ENCODE measurements around the gene TSC2. TPM values are rescaled to one million over a fixed set of nuclear protein-coding genes. Genes with fewer than 3 reads are reported as not detected.

Gene TSC2
- total and polyA plus RNA-seq, 9 of the 15 experiments (the other 6 are each of a cell fraction or from before 2014, with no cell fraction given) = 1.3 to 68.1 (median 16.6) TPM

- Histone ChIP-seq H3K27ac (ENCODE audit: extremely low read depth, low read depth, low read length) (no peak overlapping the region), H2AFZ (ENCODE audit: low read depth, low read length) (no peak overlapping the region), H3K4me2 (ENCODE audit: insufficient read depth, low read length) (no peak overlapping the region), H3K9me1 (ENCODE audit: control insufficient read depth, insufficient read depth, low read length) (no peaks in the 10 kb centered on the region), H3K27me3 (ENCODE audit: control insufficient read depth in 2 of 2, insufficient read depth in 2 of 2, low read length in 2 of 2) (no peaks in the 10 kb centered on the region), H3K4me1 (replicated peaks in 1 of 2; ENCODE audit: control insufficient read depth in 2 of 2, insufficient read depth in 2 of 2, low read length in 2 of 2) (peaks cover 5 to 91% of the 10 kb centered on the region in 2 experiments; a peak in 3 of 5 replicates), H3K36me3 (ENCODE audit: control insufficient read depth, insufficient read depth, low read length) (peaks cover 29% of the 10 kb centered on the region; the same call in 1 of the 3 replicates), H3K4me3 (no peak overlapping the region), H3K79me2 (ENCODE audit: control insufficient read depth, insufficient read depth, low read length) (no peaks in the 10 kb centered on the region), H4K20me1 (replicated peaks; ENCODE audit: control insufficient read depth, insufficient read depth, low read length) (no peaks in the 10 kb centered on the region), H3K9me3 (replicated peaks; ENCODE audit: control insufficient read depth, insufficient read depth, low read depth, low read length) (no peaks in the 10 kb centered on the region), H3K9ac (ENCODE audit: insufficient read depth in 1 of 2, low read depth in 2 of 2, low read length in 2 of 2) (peak overlapping the region in 1 of 2 experiments; percentile 48; a peak in 1 of 4 replicates)
- no peak for TF ChIP-seq STAG1 (CRISPR knock-in tag; IDR thresholded peaks at IDR 0.05; ENCODE audit: borderline replicate concordance)
- TF ChIP-seq ATF1 (CRISPR knock-in tag; IDR thresholded peaks at IDR 0.05) = no peak
- no peak for TF ChIP-seq ATF1 (tag; IDR thresholded peaks at IDR 0.05)
- TF ChIP-seq ATF2 (CRISPR knock-in tag; IDR thresholded peaks at IDR 0.05) = no peak
- peak; percentile 40 for TF ChIP-seq POLR2G (IDR thresholded peaks at IDR 0.05; ENCODE audit: low read depth, low read length)
- no peak for TF ChIP-seq TEAD4 (IDR thresholded peaks at IDR 0.05; ENCODE audit: low read length)
- no peak for TF ChIP-seq TEAD4 (CRISPR knock-in tag; IDR thresholded peaks at IDR 0.05; ENCODE audit: borderline replicate concordance)
- WGBS (ENCODE audit: insufficient coverage, low coverage, missing lambda C conversion rate) = 81% methylated on average over 7 of the region's 24 CpGs
- FAIRE-seq (no peak), DNase-seq (ENCODE audit: extremely low read depth in 1 of 4, low spot score in 3 of 4) (no peak), ATAC-seq (no peak)
- in situ Hi-C loops (cut with MboI) = no loop called here
- POLR2A ChIA-PET = no interaction called here
- CTCF ChIA-PET (ENCODE audit: low intra/inter-chr PET ratio) = interaction anchor here (1.1 kb wide), 1 partner anchor 100 kb away, joined by 4 read pairs; no protein-coding TSS in a partner anchor
- no TSS peak for BruUV-seq (replicated peaks)
- intact Hi-C loops (cut with micrococcal nuclease) = no loop called here
Measured at GRCh38 chr16:2040041-2040786, 7.6 kb upstream of the TSC2 start.

Data from K562 (cell line).